Right hindlimb (tissue), 1 donor: Measurements from ENCODE around the gene UBE2R2.
A peak's percentile ranks its signal among the peaks of the same experiment; 100 is the strongest.

Source experiments
- DNase-seq: peaks from one replicate; pipeline ENCODE4 v3.0.0-alpha.2; 2018

The UBE2R2 gene

DNA sequence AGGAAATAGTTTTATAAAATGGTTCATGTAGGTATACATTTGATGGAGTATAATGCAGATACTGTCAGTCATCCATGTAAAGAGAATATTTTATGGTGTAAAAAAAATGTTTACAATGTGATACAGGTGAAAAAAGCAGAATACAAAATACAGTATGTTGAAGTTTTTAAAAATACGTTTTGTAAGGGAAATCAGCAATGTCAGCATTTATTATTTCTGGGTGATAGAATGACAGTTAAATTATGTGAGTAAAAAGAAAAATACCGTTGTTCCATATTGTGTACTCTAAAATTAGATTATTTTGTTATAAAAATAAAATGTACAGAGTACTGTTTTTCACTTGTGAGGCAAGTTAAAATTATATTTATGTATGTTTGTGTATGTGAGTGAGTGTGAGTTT, 69.0 kb downstream of the UBE2R2 start:
- no peak for DNase-seq

DNA sequence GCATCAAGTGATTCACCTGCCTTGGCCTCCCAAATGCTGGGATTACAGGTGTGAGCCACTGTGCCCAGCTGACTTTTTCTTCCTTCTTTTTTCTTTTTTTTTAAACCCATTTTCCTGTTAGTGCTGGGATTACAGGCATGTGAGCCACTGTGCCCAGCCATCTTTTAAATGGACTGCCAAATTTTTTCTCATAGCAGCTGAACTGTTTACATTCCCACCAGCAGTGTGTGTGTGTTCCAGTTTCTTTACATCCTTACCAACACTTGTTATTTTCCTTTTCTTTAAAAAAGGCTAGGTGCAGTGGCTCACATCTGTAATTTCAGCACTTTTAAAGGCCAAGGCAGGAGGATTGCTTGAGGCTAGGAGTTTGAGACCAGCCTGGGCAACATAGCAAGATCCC, 76.9 kb downstream of the UBE2R2 start:
- DNase-seq: no peak

GRCh38 chr9:33894316-33894715, 77.4 kb downstream of the UBE2R2 start:
- DNase-seq: no peak

- DNase-seq: no peak
Measured at GRCh38 chr9:33903157-33903780, 86.3 kb downstream of the UBE2R2 start.

DNA sequence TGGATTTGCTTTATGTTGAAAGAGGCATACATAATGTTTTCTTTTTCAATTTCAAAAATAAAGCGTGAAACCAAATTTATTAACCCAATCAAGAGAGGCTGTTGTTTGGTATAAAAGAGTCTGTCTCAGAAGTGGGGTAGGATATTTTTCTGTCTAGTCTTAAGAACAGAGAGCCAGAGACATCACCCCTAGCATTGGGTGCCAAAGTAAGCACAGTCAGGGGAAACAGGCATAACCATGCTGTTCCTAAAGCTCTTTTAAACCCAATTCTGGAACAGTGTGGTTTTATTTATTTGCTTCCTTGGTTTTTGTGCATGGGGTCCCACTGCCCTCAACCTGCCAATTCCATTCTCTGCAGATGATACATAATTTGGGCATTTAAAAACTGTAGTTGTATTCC, 88.2 kb downstream of the UBE2R2 start:
- DNase-seq: no peak

GRCh38 chr9:33906769-33907168, 89.8 kb downstream of the UBE2R2 start:
- no peak for DNase-seq

DNA sequence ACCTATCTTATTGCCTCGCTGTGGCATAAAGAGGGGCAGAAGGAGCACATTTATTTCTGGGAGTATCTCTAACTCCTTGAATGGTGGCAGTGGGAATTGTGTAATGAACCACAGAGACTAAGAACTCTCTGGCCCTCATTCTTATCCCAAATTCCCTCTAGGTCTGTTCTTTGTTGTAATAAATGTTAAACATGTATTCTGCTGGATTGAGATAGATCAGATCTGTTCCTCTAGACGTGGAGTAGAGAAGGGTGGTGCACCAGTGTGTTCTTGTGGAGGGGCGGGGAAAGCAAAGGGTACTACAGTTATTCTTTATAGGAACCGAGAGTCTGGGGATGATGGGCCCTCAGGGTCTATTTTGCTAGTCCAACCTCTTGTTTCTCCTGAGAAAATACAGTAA, 90.4 kb downstream of the UBE2R2 start:
- DNase-seq: no peak

GRCh38 chr9:33908114-33908513, 91.2 kb downstream of the UBE2R2 start:
- no peak for DNase-seq

DNA sequence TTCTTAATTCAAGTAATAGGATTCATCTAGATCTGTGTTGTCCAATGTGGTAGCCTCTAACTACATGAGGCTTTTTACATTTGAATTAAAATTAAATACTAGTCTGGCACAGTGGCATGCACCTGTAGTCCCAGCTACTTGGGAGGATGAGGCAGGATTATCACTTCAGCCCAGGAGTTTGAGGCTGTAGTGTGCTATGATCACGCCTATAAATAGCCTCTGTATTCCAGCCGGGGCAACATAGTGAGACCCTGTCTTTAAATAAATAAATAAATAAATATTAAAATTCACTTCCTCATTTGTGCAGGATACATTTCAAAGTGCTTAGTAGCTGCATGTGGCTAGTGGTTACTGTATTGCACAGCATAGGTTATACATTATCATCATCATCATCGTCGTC, 91.8 kb downstream of the UBE2R2 start:
- DNase-seq: no peak

- DNase-seq: no peak
Measured at GRCh38 chr9:33913541-33913940, 96.6 kb downstream of the UBE2R2 start.

DNA sequence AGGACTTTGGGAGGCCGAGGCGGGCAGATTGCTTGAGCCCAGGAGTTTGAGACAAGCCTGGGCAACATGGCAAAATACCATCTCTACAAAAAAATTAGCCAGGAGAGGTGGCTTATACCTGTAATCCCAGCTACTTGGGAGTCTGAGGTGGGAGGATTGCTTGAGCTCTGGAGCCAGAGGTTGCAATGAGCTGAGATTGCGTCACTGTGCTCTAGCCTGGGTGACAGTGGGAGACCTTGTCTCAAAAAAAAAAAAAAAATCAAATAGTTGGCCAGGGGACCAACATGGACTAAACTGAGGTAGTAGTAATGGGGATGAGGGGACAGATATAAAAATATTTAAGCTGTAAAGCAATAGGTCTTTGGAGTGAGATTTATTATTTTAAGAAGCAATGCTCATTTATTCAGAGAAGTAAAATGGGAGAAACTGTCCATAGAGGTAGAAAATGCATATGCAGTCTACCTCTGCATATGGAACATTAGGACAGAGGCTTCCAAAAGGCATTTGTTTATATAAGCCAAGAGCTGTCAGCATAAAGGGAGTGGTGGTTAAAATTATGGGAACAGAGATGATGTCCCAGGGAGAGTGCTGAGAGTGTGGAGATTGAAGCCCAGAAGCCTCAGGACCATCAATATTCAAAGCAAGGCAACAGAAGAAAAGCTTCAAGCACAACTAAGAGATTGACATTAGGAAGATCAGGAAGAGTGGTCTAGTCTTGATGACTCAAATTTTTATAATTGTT, 98.1 kb downstream of the UBE2R2 start:
- no peak for DNase-seq

- DNase-seq: no peak
Measured at GRCh38 chr9:33917036-33917435, 100.1 kb downstream of the UBE2R2 start.

- no peak for DNase-seq
Measured at GRCh38 chr9:33919276-33919897, 102.4 kb downstream of the UBE2R2 start.

GRCh38 chr9:33921967-33922895, 105.3 kb downstream of the UBE2R2 start:
- DNase-seq: no peak

GRCh38 chr9:33923079-33923478, 106.1 kb downstream of the UBE2R2 start:
- no peak for DNase-seq

- no peak for DNase-seq
Measured at GRCh38 chr9:33923998-33924701, 107.2 kb downstream of the UBE2R2 start.

DNA sequence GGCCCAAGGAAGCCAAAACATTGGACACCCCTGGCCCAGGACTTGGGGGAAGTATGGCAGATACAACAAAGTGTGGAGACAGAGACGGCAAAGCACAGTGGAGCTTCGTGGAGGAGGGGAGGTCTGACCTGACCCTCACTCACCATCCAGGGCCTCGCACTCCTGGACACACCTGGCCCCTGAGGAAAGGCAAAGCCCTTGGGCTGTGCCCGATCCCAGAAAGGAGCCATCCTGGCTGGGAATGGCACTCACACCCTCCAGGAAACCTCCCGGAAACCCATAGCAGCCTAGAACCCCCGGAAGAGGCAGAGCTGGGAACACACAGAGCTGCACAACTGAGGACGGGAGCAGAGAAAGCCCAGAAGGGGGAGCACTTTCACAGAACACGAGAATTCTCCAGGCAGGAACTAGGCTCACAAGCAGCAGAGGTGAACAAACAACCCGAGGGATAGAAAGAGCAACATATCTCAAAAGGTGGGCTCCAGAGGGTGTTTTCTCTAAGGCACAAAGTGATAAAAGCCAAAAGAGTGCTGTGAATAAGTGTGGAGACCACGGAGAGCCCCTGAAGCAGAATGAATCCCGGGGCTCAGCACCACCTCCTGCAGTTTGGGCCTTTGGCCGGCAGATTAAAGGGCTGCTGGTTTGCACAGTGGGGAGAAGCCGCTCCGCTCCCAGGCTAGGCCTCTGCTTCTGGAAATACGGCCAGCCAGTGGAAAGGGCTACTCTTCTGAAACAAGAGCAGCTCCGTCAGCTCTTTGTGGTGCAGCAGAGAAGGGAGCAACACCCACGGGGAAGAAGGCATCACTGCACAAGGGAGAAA, 108.2 kb downstream of the UBE2R2 start:
- peak; percentile 52 for DNase-seq

DNA sequence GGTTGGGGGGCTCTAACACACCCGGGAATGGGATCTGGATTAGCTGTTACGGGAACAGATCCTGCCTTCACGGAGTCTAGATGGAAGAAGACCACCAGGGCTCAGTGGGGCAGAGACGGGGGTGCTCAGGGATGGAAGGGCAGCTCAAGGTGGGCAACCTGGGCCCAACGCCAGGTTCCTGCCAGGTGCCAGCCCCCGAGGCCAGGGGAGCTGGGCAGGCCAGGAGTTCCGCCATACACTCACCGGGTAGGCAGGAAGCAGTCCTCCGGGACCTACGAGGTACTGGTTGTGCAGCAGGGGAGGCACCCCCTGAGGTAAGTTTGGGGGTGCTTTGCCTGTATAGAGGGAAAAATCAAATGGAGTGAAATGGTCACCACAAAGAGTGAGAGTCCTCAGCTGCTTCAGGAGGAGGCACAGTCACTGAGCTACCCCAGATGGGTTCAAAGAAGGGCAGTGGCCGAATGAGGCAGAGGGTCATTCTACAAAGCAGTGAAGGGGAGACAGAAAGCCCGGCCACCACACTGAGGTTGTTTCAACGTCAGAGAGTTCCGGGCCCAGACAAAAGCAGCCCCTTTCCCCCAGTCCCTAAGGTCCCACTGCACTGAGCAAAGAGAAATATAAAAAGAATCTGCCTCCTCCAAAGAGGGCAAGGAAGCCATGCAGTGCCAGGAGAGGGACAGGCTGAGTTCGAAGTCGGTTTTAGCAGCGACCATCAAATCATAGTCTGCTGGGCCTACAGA, 110.0 kb downstream of the UBE2R2 start:
- no peak for DNase-seq

DNA sequence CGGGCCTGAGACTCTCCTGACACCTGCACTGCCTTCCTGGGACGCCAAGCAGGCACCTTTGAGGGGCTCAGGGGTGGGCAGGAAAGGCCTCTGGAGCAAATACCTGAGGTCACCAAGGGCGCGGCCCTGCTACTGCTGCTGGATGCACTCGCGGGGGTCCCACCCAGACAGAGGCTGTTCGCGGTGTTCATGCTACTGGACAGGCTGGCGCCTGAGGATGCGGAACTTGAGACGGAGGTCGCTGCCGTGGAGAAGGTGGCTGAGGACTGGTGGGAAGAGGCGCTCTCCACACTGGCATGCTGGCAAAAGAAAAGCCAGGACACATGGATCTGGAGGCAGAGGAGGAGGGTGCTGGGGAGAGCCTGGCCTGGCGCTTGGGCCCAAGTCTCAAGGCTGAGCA, 110.7 kb downstream of the UBE2R2 start:
- no peak for DNase-seq

GRCh38 chr9:33931326-33931725, 114.4 kb downstream of the UBE2R2 start:
- DNase-seq: no peak
